A673 (cell line): ENCODE results near the gene ARHGAP5. TPM values are rescaled to one million over a fixed set of nuclear protein-coding genes. Genes with fewer than 3 reads are reported as not detected.

Experiments used
- BruUV-seq: library from RNA; stranded (reverse); fragments of 400-500 nt; replicated peaks from 2 replicates; lab custom pipeline; 2021; lab: Mats Ljungman, UMichigan
- CTCF ChIA-PET: fragments of 300-600 bp; sonication (Branson Sonifier 250); formaldehyde crosslinking; loops from one replicate; lab custom pipeline; 2022; ENCODE audit warnings: antibody characterized with exemption; lab: Charles Lee
- POLR2A ChIA-PET: fragments of 300-600 bp; sonication (Branson Sonifier 250); formaldehyde crosslinking; loops from one replicate; lab custom pipeline; 2022; ENCODE audit warnings: antibody characterized with exemption; ENCODE audit not compliant: low non-redundant PET; lab: Charles Lee
- DNase-seq: peaks from one replicate; pipeline ENCODE4 v3.0.0-alpha.2; 2015; ENCODE audit warnings: low spot score
- H3K27ac ChIP-seq: fragments of 200-600 bp; sonication (generic); 2 replicates; pipeline ENCODE4 v1.5.1; 2016; ENCODE audit warnings: mixed run types, low read depth, mild to moderate bottlenecking, mixed read lengths, antibody characterized with exemption, low read length; ENCODE audit not compliant: poor library complexity, severe bottlenecking
- H3K27me3 ChIP-seq: fragments of 200-600 bp; sonication (generic); replicated peaks from 2 replicates; pipeline ENCODE4 v1.6.1; 2017; ENCODE audit warnings: mixed run types, low read depth, mild to moderate bottlenecking, mixed read lengths, antibody characterized with exemption, low read length; ENCODE audit not compliant: insufficient read depth, poor library complexity
- H3K36me3 ChIP-seq: fragments of 200-600 bp; sonication (generic); 2 replicates; pipeline ENCODE4 v1.6.1; 2016; ENCODE audit warnings: mixed run types, mild to moderate bottlenecking, mixed read lengths, antibody characterized with exemption, low read length; ENCODE audit not compliant: insufficient read depth, poor library complexity, severe bottlenecking
- H3K4me1 ChIP-seq: fragments of 200-600 bp; sonication (generic); 2 replicates; pipeline ENCODE4 v1.6.1; 2017; ENCODE audit warnings: mixed run types, mild to moderate bottlenecking, mixed read lengths, antibody characterized with exemption, low read length; ENCODE audit not compliant: insufficient read depth, poor library complexity, severe bottlenecking
- H3K4me3 ChIP-seq: fragments of 200-600 bp; sonication (generic); 2 replicates; pipeline ENCODE4 v1.5.1; 2016; ENCODE audit warnings: low read depth, mixed run types, mild to moderate bottlenecking, mixed read lengths, low read length; ENCODE audit not compliant: poor library complexity, severe bottlenecking
- H3K9me3 ChIP-seq: fragments of 200-600 bp; sonication (generic); 2 replicates; pipeline ENCODE4 v1.6.1; 2016; ENCODE audit warnings: mixed run types, low read depth, mild to moderate bottlenecking, mixed read lengths, antibody characterized with exemption, low read length; ENCODE audit not compliant: poor library complexity, severe bottlenecking
- EZH2 ChIP-seq: fragments of 200-600 bp; sonication (generic); IDR thresholded peaks from 2 replicates; pipeline ENCODE4 v1.6.1; 2017; ENCODE audit warnings: borderline replicate concordance, low read depth, mild to moderate bottlenecking, mixed read lengths, antibody characterized with exemption, low read length; ENCODE audit not compliant: poor library complexity, severe bottlenecking
- intact Hi-C: fragments of 100-400 bp; cut with micrococcal nuclease; formaldehyde crosslinking; loops from one replicate; pipeline ENCODE4 v1.10.0; 2022; ENCODE audit not compliant: unreplicated experiment
- total RNA-seq: library from RNA; stranded (reverse); gene quantifications from 2 replicates; pipeline ENCODE4 v1.2.3, GENCODE V29; 2021
- TF ChIP-seq, protein P1 (sequence below): fragments of 300-800, 200-600 bp; sonication (generic); conservative IDR thresholded peaks from 2 replicates; pipeline ENCODE4 v1.5.1; 2017; ENCODE audit warnings: low read depth, mild to moderate bottlenecking, antibody characterized with exemption, low read length, moderate library complexity, mixed read lengths

Gene ARHGAP5
- total RNA-seq, 1 experiment from 2014 or later = 51.3 TPM

DNA sequence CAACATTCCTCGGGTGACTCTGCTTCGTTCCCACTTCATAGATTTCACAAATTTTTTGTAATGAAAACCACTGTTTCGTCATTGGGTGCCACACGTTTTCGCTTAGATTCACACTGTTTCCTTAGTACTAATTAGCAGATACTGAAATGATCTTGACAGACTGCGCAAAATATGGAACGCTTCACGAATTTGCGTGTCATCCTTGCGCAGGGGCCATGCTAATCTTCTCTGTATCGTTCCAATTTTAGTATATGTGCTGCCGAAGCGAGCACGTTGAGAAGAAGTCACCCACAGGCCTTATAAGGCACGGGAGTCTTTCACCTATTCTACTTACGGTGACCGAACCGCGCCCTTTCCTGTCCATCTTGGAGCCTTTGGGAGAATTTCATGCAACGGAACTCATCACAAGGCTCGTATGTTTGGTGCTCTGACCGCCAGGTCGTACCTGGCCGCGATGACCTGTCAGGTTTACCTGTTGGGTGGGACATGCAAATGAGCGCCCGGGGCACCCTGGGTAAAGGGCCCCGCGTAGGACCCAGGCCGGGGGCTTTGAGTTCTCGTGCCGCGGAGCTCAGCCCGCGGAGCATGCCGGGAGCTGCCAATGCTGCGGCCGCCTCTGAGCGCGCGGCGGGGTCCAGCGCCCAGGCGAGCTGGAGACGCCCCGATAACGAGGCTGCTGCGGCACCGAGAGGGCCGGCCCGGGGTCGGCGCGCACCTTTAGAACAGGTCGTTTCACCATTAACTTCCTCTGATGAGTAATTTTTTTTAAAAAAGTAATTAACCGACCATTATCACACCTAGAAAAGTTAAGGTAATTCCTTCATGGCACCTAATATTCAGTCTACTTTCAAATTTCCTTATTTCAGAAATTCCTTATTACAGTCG is 126.1 kb downstream of the ARHGAP5 start, which contains the start of gene RNU6-8:
Gene RNU6-8 (minus strand): TSS at position 272 of the 885 bp plus-strand sequence.
- Histone ChIP-seq H3K9me3 (no peaks in the 10 kb centered on the region), H3K4me3 (peak within 1 kb of the TSS; percentile 73), H3K4me1 (no peaks in the 10 kb centered on the region), H3K27me3 (no peaks in the 10 kb centered on the region), H3K36me3 (no peaks in the 10 kb centered on the region), H3K27ac (peak within 1 kb of the TSS; percentile 97)
- peak; percentile 95 for DNase-seq
- POLR2A ChIA-PET = interaction anchor here (0.5 kb wide), 1 partner anchor 764 kb away, joined by 3 read pairs; no protein-coding TSS in a partner anchor
- intact Hi-C loops = loop anchor here (1.0 kb wide), 1 partner anchor 130 kb away; no protein-coding TSS in a partner anchor
- no peak for TF ChIP-seq EZH2
- TF ChIP-seq, protein P1, sequence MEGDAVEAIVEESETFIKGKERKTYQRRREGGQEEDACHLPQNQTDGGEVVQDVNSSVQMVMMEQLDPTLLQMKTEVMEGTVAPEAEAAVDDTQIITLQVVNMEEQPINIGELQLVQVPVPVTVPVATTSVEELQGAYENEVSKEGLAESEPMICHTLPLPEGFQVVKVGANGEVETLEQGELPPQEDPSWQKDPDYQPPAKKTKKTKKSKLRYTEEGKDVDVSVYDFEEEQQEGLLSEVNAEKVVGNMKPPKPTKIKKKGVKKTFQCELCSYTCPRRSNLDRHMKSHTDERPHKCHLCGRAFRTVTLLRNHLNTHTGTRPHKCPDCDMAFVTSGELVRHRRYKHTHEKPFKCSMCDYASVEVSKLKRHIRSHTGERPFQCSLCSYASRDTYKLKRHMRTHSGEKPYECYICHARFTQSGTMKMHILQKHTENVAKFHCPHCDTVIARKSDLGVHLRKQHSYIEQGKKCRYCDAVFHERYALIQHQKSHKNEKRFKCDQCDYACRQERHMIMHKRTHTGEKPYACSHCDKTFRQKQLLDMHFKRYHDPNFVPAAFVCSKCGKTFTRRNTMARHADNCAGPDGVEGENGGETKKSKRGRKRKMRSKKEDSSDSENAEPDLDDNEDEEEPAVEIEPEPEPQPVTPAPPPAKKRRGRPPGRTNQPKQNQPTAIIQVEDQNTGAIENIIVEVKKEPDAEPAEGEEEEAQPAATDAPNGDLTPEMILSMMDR = no peak
- CTCF ChIA-PET = interaction anchor here (0.7 kb wide), 1 partner anchor 269 kb away, joined by 3 read pairs; no protein-coding TSS in a partner anchor
- no TSS peak for BruUV-seq

DNA sequence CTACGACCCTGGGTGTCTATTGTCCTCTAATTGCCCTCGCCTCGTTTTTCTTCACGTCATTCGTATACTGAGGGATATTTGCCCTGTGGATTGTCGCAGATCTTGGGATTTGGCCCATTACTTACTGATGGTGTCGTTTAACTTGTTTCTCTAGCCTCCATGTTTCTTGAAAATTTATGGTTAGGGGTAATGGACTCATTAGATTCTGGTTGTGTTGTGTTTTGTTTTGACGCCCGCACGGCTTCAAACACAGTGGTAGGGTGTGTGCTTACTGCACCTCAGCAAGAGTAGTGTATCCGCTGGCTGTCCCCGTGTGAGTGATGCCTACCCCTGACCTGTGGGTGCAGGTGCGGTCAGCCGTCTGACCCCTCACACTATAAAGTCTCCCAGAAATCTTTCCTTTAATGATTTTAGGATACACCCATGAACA is 126.8 kb downstream of the ARHGAP5 start:
- Histone ChIP-seq H3K4me3 (peak overlapping the region; percentile 73), H3K36me3 (no peaks in the 10 kb centered on the region), H3K4me1 (no peaks in the 10 kb centered on the region), H3K27ac (peak overlapping the region; percentile 97), H3K9me3 (no peaks in the 10 kb centered on the region), H3K27me3 (peaks cover 4% of the 10 kb centered on the region)
- intact Hi-C loops = loop anchor here (1.0 kb wide), 1 partner anchor 131 kb away; no protein-coding TSS in a partner anchor
- TF ChIP-seq, protein P1 = no peak
- no peak for TF ChIP-seq EZH2
- peak; percentile 45 for DNase-seq
- ChIA-PET CTCF (interaction anchor here (0.7 kb wide), 1 partner anchor 269 kb away, joined by 3 read pairs; no protein-coding TSS in a partner anchor), POLR2A (interaction anchor here (0.5 kb wide), 1 partner anchor 765 kb away, joined by 3 read pairs; no protein-coding TSS in a partner anchor)
- BruUV-seq = no TSS peak

DNA sequence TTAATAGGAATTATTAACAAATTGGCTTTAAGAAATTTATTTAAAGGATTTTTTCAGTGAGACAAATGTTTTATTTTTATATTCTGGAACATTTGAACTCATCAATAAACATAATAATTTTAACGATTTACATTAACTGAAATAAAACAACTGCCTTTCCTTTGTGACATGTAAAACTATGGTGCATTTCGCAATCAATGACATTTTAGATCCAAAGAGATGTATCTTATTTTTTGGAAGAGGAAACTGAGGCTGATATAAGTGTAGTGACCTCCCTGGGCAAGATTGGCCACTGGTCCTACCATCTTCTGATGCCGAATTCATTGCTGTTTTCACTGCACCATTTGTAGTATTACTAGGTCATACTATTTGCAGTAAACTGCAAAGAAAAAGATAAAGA is 128.4 kb downstream of the ARHGAP5 start:
- H3K4me3 ChIP-seq = no peak overlapping the region

More for the DNA sequence above, 128.4 kb downstream of the ARHGAP5 start:
- TF ChIP-seq, protein P1 = no peak
- TF ChIP-seq EZH2 = no peak
- H3K27me3 ChIP-seq = peaks cover 4% of the 10 kb centered on the region
- BruUV-seq = no TSS peak
- H3K27ac ChIP-seq = no peak overlapping the region
- no peak for DNase-seq
- CTCF ChIA-PET = no interaction called here
- POLR2A ChIA-PET = no interaction called here
- H3K9me3 ChIP-seq = no peaks in the 10 kb centered on the region
- intact Hi-C loops = no loop called here
- H3K4me1 ChIP-seq = no peaks in the 10 kb centered on the region
- H3K36me3 ChIP-seq = no peaks in the 10 kb centered on the region
